Adipose tissue (tissue), 3 donors: Measurements from ENCODE around the gene PLAGL2. TPM values are rescaled to one million over a fixed set of nuclear protein-coding genes. Genes with fewer than 3 reads are reported as not detected.

Experiments used
- polyA plus RNA-seq, 3 donors: library from polyadenylated mRNA; stranded (reverse); fragments of 200-250 nt; gene quantifications; one replicate each; pipeline ENCODE4 v1.2.3, GENCODE V29; 2013
- donor health status: healthy with polysubstance abuse.
- donor health status: Bipolar disorder and iron deficiency.
- donor health status: healthy.

Gene PLAGL2
- polyA plus RNA-seq, 3 donors = 2.5 to 4.7 (median 4.2) TPM

Other genes with a start within 250 kb of the PLAGL2 start
- under 1 TPM in 2 of 3 donors, not detected in 1; under 0.01 to 0.15 TPM for gene XKR7, start 239.6 kb downstream of the PLAGL2 start, polyA plus RNA-seq
- gene CCM2L, start 197.3 kb downstream of the PLAGL2 start, polyA plus RNA-seq = 10 to 100 TPM in 2 of 3 donors, 1 to 10 TPM in 1; 1.8 to 16.0 (median 11.2) TPM
- 10 to 100 TPM in 2 of 3 donors, 1 to 10 TPM in 1; 2.9 to 30.9 (median 26.2) TPM for gene HCK, start 155.5 kb downstream of the PLAGL2 start, polyA plus RNA-seq
- 10 to 100 TPM; 13.7 to 25.9 (median 19.2) TPM for gene TM9SF4, start 98.0 kb downstream of the PLAGL2 start, polyA plus RNA-seq
- 10 to 100 TPM; 10.6 to 19.5 (median 18.8) TPM for gene POFUT1, start 137 bp upstream of the PLAGL2 start, polyA plus RNA-seq
- gene KIF3B, start 69.9 kb upstream of the PLAGL2 start, polyA plus RNA-seq = 10 to 100 TPM; 12.2 to 25.6 (median 15.4) TPM
- 10 to 100 TPM; 19.3 to 42.7 (median 25.0) TPM for gene ASXL1, start 150.6 kb upstream of the PLAGL2 start, polyA plus RNA-seq